HCT116 (cell line): ENCODE results near the gene C12orf54.

Experiments used
- ATF3 ChIP-seq: IDR thresholded peaks from 2 replicates; pipeline ENCODE4 v1.6.1; 2012
- CTCF ChIP-seq, 3 experiments: fragments of 200-600 bp in 1 of 3; sonication (generic) in 1 of 3; IDR thresholded peaks in 2 of 3; conservative IDR thresholded peaks in 1 of 3; 2 replicates each; pipeline ENCODE4 v1.5.1; 2012 to 2017; ENCODE audit warnings: low read depth in 2 of 3, low read length in 2 of 3, antibody characterized with exemption in 1 of 3, borderline replicate concordance in 1 of 3, control low read depth in 1 of 3, mild to moderate bottlenecking in 1 of 3, mixed read lengths in 1 of 3, mixed run types in 1 of 3, moderate library complexity in 1 of 3; ENCODE audit not compliant: insufficient read depth in 1 of 3
- EZH2phosphoT487 ChIP-seq: fragments of 200-600 bp; IDR thresholded peaks from 2 replicates; pipeline ENCODE4 v1.6.1; 2018; ENCODE audit warnings: antibody characterized with exemption, borderline replicate concordance
- RAD21 ChIP-seq: IDR thresholded peaks from 2 replicates; pipeline ENCODE4 v1.6.1; 2012; ENCODE audit warnings: low read depth, mild to moderate bottlenecking
- SP1 ChIP-seq: IDR thresholded peaks from 2 replicates; pipeline ENCODE4 v1.6.1; 2012; ENCODE audit warnings: low read depth

DNA sequence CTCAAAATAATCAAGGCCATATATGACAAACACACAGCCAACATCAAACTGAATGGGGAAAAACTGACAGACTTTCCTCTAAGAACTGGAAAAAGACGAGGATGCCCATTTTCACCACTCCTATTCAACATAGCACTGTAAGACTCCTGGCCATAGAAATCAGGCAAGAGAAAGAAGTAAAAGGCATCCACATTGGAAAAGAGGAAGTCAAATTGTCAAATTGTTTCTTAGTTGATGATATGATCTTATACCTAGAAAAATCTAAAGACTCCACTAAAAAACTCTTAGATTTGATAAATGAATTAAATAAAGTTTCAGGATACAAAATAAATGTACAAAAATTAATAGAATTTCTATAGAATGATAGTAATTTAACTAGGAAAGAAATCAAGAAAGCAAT, 54.3 kb downstream of the C12orf54 start:
- TF ChIP-seq RAD21 = no peak
- TF ChIP-seq CTCF (IDR thresholded peaks at IDR 0.05 in 2 of 3, conservative IDR thresholded peaks at IDR 0.05 in 1 of 3; ENCODE audit: borderline replicate concordance in 1 of 3, insufficient read depth in 1 of 3, low read depth in 2 of 3, low read length in 2 of 3) = no peak
- TF ChIP-seq SP1 = no peak
- no peak for TF ChIP-seq ATF3
- no peak for TF ChIP-seq EZH2phosphoT487
